Right hindlimb (tissue), 1 donor: ENCODE results near the gene COL18A1.

Experiments
- DNase-seq: peaks from one replicate; pipeline ENCODE4 v3.0.0-alpha.2; 2018

COL18A1 gene

DNA sequence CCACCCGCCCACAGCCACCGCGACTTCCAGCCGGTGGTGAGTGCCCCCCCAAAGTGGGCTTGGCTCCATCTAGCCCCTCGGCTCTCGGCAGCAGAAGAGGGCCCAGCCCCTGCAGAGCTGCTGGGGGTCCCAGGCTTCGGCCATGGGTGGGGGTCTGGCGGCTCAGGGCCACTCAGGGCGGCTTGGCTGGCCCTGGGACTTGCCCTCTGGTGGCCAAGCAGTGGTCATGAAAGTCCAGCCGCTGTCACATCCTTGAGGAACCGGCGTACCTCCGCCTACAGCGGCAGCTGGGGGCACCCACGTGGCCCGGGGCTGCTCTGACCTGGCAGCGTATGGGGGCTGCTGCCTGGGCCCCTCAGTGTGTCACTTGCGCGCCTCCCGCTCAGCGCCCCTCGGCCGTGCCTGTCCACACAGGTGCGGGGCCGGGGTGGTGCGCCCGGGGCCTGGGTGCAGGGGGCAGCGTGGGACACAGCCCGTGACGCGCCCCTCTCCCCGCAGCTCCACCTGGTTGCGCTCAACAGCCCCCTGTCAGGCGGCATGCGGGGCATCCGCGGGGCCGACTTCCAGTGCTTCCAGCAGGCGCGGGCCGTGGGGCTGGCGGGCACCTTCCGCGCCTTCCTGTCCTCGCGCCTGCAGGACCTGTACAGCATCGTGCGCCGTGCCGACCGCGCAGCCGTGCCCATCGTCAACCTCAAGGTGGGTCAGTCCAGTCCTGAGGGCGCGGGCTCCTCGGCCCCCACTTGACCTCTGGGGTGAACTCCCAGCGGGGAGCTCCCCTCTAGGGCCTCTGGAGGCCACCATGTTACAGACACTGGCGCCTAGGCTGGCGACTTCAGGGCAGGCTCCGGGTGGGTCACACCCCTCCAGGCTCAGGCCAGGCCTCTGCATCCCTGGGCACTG is 104.9 kb downstream of the COL18A1 start:
- peak; percentile 15 for DNase-seq

DNA sequence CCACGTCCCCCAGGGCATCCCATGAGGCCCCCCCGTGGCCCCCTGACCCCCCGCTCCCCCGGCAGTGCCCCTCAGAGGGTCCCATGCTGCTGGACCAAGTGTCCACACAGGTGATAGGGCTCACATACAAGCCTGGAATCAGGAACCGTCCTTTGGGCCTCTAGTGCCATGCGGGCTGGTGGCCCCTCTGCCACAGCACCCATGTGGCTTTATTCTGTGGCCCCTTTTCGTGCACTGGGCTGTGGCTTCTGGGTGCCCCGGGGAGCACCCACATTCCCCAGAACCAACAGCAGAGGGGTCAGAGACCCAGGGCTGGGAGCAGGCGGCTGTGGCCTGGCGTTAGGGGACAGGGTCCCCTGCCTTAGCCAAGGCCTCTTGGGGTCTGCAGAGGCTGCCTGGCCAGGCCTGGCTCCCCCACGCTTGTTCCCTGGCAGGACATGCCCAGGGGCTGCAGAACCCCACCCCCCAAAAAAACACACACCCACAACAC is 105.5 kb downstream of the COL18A1 start:
- no peak for DNase-seq

DNA sequence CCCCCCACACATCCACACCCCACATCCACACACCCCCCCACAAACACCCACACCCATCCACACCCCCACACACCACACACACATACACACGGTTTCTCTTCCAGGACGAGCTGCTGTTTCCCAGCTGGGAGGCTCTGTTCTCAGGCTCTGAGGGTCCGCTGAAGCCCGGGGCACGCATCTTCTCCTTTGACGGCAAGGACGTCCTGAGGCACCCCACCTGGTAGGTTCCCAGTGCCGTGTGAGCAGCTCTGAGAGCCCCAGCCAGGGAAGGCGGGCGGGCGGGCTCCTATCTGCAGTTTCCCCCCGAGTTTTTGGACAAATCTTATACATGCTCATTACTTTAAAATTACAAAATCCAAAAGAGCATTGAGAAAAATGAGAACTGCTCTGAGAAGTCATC is 106.0 kb downstream of the COL18A1 start:
- DNase-seq, result no peak

DNA sequence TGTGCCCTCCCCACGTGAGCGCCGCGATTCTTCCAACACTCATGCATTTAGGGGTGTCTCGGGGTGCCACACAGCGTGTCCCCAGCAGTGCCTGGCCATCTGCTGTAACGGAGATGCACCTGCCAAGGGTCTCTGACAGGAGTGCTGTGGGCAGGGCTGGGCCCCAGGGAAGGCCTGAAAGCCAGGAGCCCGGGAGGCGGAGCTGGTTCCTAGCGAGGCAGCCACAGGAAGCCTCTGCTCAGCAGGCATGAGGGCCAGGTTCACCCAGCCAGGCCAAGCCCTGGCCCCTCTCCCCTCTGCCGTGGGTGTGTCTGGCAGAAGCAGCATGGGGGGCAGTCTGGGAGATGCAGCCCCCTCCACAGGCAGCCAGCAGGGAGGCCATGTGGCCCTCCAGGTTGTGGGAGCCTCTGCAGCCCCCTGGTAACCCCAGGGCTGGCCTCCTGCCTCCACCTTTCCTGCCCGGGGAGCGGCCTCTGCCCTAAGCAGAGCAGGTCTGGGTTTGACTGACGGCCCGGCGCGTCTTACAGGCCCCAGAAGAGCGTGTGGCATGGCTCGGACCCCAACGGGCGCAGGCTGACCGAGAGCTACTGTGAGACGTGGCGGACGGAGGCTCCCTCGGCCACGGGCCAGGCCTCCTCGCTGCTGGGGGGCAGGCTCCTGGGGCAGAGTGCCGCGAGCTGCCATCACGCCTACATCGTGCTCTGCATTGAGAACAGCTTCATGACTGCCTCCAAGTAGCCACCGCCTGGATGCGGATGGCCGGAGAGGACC is 106.9 kb downstream of the COL18A1 start:
- DNase-seq, result no peak

DNA sequence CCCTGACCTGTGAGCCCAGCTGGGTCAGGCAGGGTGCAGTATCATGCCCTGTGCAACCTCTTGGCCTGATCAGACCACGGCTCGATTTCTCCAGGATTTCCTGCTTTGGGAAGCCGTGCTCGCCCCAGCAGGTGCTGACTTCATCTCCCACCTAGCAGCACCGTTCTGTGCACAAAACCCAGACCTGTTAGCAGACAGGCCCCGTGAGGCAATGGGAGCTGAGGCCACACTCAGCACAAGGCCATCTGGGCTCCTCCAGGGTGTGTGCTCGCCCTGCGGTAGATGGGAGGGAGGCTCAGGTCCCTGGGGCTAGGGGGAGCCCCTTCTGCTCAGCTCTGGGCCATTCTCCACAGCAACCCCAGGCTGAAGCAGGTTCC is 107.6 kb downstream of the COL18A1 start:
- DNase-seq, result no peak

DNA sequence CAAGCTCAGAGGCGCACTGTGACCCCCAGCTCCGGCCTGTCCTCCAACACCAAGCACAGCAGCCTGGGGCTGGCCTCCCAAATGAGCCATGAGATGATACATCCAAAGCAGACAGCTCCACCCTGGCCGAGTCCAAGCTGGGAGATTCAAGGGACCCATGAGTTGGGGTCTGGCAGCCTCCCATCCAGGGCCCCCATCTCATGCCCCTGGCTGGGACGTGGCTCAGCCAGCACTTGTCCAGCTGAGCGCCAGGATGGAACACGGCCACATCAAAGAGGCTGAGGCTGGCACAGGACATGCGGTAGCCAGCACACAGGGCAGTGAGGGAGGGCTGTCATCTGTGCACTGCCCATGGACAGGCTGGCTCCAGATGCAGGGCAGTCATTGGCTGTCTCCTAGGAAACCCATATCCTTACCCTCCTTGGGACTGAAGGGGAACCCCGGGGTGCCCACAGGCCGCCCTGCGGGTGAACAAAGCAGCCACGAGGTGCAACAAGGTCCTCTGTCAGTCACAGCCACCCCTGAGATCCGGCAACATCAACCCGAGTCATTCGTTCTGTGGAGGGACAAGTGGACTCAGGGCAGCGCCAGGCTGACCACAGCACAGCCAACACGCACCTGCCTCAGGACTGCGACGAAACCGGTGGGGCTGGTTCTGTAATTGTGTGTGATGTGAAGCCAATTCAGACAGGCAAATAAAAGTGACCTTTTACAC is 108.2 kb downstream of the COL18A1 start:
- no peak for DNase-seq

DNA sequence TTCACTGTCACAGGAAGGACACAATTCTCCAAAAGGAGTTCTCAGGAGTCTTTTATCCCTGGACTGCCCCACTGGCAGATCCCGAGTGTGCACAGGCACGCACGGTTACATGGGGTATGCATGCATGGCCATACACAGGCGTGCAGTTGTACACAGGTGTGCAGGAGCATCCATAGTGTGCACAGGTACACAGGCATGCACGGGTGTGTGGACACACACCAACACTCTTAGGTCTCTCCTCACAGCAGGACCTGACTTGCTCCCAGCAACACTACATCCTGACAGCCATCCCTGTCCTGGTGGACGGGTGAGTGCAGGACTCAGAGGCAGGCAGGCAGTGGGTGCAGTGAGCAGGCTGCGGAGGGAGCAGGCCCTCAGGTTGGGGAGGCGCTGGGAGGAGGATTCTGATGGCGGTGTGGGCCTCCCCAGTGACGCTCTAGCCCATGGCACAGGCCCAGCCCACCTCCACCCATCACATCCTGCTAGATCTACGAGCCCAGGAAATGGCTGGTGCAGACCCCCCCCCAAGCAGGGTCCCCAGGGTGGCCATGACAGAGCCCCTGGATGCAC is 108.9 kb downstream of the COL18A1 start:
- no peak for DNase-seq

DNA sequence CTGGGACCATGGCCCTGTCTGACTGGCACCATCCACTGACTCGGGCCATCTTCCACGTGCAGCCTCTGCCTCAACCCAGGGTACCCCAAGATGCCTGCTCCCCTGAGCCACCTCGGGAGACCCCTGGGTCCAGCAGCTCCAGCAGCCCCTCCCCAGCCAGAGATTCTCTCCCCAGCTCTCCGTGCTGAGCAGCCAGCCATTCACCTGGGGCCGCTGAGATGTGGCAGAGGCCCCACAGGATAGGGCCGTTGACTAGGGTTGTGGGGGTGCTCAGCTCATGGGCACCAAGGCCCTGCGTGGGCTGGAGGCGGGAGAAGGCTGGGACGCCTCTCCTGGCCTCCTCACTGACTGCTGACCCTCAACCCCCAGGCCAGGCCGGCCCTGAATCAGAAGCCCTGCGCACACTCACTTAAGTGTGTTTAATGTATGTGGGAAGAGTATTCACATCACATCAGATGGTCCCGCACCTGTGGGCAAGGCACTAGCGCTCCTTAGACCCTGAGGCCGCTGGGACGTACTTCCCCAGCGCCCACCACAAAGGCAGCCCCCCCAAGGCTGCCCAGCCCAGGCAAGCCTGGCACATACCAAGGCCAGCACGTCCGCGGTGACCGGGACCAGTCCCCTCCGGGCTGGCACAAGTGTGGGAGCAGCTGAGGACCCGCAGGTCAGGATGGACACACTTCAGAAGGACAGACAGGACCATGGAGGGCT is 109.5 kb downstream of the COL18A1 start:
- DNase-seq, result no peak

DNA sequence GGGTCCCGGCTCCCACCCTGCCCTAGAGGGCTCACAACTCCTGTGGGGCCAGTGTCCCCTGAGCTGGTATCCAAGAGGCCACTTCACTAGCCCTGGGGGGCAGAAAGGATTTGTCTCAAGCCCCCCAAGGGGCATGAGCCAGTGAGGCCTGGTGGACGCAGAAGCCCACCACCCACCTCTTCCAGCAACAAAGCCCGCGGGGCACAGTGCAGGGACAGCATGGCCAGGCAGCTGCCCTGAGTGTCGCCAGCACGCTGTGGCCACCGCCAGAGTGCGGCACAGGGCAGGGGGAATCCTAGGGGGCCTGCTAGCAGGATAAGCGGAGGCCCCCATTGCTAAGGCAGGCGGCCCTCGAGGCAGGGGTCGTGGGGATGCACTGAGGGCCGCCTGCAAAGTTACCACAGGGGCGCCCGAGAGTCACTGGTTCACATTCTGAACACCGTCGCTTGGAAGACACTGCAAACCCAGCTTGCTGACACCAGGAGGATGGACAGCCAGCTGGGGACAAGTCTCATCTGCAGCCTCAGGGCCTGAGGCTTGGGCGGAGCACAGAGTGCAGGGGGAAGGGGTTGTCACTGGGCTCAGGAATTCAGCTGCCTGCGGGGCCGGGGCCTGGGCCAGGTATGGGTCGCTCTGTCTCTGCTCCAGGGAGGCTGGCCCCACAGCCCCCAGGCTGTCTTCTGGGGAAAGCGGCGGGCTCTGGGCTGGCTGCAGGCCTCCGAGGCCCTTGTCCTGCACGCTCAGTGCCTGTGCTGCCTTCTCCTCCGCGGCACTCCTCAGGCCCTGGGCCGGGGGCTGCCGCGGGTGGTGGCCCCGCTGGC is 110.5 kb downstream of the COL18A1 start:
- no peak for DNase-seq

DNA sequence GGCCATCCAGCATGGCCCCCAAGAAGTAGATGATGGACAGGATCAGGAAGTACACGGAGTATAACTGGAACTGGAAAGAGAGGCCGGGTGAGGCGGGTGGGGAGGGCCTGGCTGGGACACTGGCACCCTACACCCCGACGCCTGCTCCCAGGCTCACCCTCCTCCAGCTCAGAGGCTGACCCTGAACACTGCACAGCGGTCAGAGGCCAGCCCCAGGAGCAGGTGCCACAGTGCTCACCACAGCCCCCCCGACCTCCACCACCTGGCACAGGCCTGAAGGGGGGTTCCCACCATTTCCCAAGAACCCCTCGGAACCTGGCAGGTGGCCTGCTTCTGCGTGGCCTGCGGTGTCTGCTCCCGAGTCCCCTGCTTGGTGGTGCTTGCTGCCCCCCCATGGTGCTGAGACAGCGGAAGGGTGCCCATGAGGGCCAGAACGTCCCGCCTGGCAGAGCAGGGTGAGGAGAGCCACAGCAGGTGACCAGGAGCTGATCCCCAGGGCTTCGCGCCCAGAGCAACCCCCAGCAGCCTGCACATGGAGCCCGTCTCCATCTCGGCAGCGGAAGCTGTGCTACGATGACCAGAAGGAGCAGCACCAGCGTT is 111.2 kb downstream of the COL18A1 start:
- no peak for DNase-seq

DNA sequence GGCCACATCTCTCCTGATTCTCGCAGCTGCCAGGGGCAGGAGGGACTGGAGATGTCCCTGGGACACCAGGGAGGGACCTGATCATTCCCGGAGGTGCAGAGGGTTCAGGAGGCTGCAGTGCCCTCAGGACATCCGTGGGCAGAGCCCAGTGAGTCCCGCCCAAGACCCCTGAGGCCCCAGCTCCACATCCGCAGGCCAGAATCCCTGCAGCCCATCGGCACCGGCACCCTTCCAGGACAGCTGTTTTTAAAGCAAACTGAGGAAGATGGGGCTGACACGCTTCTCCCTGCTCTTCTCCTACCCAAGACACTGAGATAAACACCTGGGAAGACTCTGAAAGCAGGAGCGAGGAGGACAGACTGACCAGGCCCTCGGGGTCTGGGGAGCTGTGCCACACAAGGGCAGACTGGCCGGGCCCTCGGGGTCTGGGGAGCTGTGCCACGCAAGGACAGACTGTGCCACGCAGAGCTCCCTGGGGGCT is 111.7 kb downstream of the COL18A1 start:
- no peak for DNase-seq

DNA sequence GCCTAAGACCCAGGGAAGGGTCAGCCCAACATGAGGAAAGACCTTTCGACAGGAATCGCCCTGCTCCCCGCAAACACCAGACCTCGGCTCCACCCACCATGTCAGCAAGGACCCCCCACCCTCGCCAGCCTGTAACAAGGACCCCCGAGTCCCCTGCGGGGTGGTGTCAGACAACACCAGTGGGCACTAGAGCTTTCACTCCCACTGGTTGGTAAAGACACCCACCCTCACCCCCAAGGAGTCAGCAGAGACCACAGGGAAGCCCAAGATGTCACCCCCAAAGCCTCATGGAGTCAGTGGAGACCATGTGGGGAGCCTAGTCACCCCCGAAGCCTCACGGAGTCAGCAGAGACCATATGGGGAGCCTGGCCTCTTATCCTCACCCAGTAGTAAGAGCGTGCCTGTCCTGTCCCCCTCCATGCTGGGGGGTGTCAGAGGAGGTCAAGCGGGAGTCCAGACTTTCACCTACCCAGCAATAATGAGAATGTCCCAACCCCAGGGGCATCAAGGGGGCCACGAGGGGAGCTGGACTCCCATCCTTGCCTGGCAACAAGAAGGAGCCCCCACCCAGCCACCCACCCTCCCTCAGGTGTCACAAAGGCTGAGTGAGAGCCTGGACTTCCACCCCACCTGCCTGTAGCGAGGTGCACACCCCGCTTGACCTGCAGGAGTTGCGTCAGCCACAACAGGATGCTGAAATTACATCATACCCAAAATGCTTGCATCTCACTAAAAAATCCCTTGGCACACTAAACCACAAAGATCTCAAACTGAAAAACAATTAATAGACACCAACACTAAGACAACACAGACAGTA is 112.5 kb downstream of the COL18A1 start:
- no peak for DNase-seq

DNA sequence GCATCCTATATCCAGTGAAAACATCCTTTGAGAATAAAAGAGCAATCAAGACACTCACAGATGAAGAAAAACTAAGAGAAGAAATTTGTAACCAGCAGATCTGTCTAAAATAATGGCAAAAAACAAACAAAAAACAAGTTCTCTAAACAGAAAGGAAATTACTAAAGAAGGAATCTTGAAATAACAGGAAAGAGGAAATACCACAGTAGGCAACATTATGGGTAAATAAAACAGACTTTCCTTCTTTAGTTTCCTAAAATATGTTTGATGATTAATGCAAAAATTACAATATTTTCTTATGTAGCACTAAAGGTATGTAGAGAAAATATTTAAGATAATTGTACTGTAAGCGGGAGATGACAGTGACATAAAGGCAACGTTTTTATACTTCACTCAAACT is 113.8 kb downstream of the COL18A1 start:
- DNase-seq, result no peak

DNA sequence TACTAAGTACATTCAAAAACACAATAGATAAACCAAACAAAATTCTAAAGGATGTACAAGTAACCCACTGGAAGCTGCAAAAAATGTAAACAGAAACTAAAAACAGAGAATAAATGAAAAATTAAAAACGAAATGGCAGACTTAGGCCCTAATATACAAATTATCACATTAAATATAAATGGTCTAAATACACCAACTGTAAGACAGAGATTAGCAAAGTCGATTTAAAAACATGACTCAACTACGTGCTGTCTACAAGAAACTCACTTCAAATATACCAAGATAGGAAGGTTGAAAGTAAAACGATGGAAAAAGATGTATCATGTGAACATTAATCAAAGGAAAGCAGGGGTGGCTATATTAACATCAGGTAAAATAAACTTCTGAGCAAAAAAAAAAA is 114.2 kb downstream of the COL18A1 start:
- no peak for DNase-seq

DNA sequence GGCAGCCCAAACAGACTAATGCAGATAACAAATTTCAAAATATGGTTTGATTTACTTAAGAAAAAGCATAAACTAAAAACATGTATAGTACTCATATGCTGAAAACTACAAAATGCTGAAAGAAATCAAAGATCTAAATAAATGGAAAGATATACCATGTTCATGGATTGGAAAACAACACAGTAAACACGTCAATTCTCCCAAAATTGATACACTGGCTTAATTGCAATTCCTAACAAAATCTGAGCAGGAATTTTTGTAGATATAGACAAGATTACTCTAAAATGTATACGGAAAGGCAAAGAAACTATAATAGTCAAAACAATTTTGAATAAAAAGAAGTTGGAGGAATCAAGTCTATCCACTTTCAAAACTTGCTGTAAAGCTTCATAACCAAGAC is 116.3 kb downstream of the COL18A1 start:
- no peak for DNase-seq

DNA sequence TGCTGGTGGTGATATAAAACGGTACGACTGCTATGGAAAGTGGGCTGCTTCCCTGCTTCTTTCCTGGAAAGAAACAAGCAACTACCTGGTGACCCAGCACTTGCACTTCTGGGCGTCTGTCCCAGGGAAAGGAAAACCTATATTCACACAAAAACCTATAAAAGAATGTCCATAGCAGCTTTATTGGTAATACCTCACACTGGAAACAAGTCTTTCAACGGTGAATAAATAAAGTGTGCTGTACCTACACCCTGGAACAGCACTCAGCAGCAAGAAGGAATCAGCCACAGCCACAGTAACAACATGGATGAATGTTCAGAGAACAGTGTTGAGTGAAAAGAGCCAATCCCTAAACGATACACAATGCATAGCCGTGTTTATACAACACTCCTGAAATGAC is 117.4 kb downstream of the COL18A1 start:
- no peak for DNase-seq

DNA sequence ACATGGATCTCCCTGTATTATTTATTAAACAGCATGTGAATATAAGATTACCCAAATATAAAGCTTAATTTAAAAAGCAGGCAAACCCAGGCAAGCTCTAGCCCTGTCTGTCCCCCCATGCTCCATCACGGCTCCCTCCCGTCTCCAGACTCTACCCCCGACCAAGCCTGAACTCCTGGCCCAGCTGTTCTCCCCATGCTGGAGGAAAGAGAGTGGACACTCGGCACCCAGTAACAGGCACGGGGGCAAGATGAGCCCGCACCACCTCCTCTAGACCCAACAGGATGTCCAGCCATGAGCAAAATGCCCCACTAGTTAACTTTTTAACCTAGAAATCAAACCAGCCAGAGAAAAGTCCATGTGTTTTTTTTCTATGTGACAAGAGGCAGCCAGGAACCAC is 118.0 kb downstream of the COL18A1 start:
- DNase-seq, result no peak

DNA sequence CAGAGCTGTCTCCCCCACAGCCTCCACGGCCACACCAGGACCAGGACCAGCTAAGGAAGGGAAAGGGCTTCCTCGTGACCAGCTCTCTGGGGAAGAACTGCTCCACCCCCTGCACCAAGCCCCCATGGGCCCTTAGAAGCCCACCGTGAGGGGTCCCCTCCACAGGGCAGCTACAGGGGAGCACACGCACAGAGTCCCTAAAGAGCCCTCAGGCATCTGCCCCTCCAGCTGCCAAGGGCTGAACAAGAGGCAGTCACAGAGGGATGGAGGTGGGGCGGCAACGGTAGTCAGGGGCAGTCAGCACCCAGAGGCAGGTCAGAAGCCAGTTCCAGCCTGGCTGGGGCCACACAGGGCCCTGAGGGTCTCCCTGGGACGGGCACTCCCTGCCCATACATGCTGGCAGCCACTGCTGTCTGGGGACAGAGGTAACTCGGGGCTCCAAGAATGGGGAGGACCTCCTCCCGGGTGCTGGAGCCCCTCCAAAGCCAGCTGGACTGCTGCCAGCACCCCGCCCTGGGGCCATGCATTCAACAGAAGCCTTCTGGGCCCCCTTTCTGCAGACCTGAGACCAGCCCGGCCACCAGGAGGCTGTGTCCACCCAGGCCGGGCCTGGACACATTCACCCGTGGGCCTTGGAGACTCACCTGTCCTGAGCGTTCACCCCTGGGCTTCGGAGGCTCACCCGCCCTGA is 118.6 kb downstream of the COL18A1 start:
- no peak for DNase-seq

DNA sequence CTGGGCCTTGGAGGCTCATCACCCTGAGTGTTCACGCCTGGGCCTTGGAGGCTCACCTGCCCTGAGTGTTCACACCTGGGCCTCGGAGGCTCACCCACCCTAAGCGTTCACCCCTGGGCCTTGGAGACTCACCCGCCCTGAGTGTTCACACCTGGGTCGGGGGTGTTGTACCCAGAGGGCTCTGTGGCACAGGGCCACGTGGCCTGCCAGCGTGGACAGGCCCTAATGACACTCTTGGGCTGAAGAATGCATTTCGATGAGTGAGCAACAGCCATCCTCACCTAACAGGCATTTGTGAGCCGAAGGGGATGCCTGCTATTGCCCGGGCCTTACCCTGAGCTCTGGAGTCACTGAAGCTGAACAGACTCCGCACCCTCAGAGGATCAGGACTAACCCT is 119.8 kb downstream of the COL18A1 start:
- DNase-seq, result no peak
